GM12801 (cell line): ENCODE results near the gene PCDH9.

Source experiments
- CTCF ChIP-seq: IDR thresholded peaks from one replicate; pipeline ENCODE4 v1.5.1; 2011; ENCODE audit warnings: control low read depth; ENCODE audit not compliant: insufficient read length; ENCODE audit errors: extremely low read depth

PCDH9 gene

DNA sequence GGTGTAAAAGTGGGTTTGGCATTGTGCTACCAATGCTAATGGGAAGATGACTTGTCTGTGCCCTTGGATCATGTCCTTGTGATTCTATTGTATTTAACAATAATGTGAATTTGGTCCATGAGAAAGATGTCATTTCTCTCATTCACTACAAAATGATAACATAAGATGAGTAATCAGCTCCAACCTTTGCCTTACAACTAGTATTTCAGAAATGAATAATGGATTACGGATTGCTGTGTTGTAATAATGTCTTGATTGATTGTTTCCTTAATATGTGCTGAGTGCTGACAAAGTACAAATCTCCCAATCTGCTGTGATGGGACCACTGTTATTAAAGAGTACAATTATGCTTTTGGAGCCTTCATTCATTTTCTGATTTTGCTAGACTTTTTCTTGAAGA, 375.0 kb downstream of the PCDH9 start:
- TF ChIP-seq CTCF: no peak

DNA sequence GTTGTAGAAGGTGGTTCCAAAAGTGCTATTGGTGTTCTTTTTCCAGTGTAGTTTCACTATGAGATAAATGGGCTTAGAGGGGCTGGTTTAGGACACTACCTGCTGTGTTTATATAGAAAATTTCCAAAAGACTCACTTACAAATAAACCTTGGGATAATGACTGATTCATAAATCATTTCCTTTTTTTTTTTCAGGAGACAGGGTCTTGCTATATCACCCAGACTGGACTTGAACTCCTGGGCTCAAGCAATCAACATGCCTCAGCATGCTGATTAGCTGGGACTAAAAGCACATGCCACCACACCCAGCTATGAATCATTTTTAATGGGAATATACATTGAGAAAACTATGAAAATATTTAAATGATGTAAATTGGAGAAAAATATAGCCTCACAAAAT, 376.6 kb downstream of the PCDH9 start:
- TF ChIP-seq CTCF: no peak

DNA sequence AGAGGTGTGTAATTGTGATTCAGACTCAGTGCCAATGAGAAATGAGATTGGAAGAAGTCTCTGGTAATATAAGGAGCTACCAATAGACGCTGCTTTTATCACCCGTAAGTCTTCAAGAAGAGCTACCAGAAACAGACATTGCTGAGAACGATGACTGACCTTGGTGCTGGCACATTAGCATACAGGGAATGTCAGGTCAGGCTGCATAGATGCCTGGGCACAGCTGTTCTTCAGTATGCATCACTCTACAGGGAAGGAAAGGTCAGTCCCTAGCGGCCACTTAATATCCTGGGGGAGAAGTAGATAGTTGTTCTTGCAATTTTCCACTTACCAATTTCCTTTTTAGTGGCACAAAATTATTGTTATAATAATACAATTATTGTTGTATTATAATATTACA, 380.4 kb downstream of the PCDH9 start:
- TF ChIP-seq CTCF: no peak

- no peak for TF ChIP-seq CTCF
These were observed 382.6 kb downstream of the PCDH9 start for GRCh38 chr13:66847541-66847940.

GRCh38 chr13:66845393-66845792, 384.7 kb downstream of the PCDH9 start:
- TF ChIP-seq CTCF: no peak

DNA sequence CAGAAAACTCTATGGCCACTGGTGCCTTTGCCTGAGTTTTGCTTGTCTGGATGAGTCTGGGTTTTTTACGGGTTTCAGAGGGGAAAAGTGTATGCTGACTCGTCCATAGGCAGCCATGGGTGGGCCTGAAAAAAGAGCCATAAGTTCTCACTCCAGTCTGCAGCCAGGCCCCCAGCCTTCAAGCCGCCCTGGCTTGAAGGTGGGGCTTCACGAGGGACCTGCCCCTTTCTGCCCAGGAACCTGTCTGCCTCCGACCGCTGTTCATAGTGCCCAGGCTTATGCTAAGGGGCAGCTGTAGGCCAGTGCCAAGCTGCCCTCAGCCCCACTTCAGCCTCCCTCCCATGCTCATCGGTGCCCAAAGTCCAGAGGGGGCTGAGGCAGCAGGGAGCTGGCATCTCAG, 385.2 kb downstream of the PCDH9 start:
- TF ChIP-seq CTCF: no peak

DNA sequence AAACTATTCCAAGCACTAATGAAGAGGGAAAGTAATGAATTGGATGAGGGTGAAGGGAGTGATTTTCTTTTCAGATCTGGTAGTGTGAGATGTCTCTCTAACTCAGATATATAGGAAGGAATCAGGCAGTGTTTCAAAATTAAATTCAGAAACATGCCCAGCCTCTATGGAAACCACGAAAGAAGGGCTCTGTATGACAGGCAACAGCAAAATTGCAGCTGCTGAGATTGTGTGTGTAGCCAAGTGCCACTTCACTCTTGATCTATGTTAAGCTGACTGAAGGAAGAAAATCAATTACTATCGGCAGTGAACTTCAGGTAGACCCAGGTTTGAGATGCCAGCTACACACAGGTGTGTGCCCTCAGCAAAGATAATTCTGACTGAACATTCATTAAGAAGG, 387.4 kb downstream of the PCDH9 start:
- no peak for TF ChIP-seq CTCF

DNA sequence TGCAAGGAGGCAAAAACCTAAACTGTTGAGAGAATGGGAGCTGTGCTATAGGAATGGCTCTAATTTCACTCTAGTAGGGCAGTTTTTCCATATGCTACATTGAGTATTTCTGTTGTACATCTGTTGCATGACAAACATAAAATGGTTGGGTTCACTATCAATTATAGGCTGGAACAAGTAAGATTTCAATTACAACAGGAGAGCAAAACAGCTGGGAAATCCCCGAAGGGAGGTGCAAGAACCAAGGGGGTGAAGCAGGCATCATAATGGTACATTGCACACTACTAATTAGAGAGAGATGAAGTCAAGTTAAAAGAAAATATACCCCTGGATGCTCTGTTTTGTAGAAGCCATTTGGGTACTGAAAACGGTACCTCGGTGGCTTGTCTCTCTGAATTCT, 389.5 kb downstream of the PCDH9 start:
- TF ChIP-seq CTCF: no peak
